ENCODE data around the gene NAV2. TPM values are rescaled to one million over a fixed set of nuclear protein-coding genes. Genes with fewer than 3 reads are reported as not detected.

NAV2 gene
- polyA plus RNA-seq, 1 donor (not counting 4 experiments of a cell fraction or from before 2014, with no cell fraction given) = 4.0 TPM

DNA sequence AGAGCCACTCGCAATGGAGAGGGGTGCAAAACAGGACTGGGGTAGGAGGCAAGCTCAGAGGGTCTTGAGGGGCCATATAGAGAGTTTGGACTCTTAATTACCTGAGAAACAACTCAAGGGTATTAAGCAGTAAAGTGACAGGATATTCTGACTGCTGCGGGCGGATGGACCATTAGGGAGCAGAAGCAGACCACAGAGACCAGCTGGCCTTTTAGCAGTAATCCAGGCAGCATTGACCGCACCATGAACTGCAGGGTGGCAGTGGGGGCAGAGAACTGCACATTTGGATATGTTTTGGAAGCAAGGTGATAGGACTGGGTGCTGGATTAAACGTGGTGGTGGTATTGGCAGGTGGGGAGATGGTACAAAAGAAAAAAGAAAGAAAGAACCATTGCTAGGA lies 322.3 kb downstream of the NAV2 start:
- H3K9me1 ChIP-seq (ENCODE audit: control insufficient read depth, extremely low read depth, insufficient read depth, low read length) = peaks cover 3% of the 10 kb centered on the region
- H3K4me2 ChIP-seq (ENCODE audit: control insufficient read depth, extremely low read depth, insufficient read depth, low read depth, low read length) = no peak overlapping the region
- peaks cover 38% of the 10 kb centered on the region for H3K4me1 ChIP-seq (ENCODE audit: control insufficient read depth, extremely low read depth, insufficient read depth, low read length)
- no peaks in the 10 kb centered on the region for H4K20me1 ChIP-seq (ENCODE audit: control insufficient read depth, extremely low read depth, insufficient read depth, low read length)
- H3K27me3 ChIP-seq (ENCODE audit: control insufficient read depth, extremely low read depth, insufficient read depth, low read length) = no peaks in the 10 kb centered on the region
- no peak overlapping the region for H3K9ac ChIP-seq (ENCODE audit: control insufficient read depth, extremely low read depth, insufficient read depth, low read length)
- H3K9me3 ChIP-seq (ENCODE audit: control insufficient read depth, low read depth, low read length) = no peaks in the 10 kb centered on the region
- no peak overlapping the region for H3K27ac ChIP-seq (ENCODE audit: control insufficient read depth, insufficient read depth, low read length)
- DNase-seq (ENCODE audit: low read depth, low spot score) (no peak), FAIRE-seq (no peak)
- H3K4me3 ChIP-seq (ENCODE audit: control insufficient read depth in 2 of 3, extremely low read depth in 1 of 3, insufficient read depth in 2 of 3, low read depth in 1 of 3, low read length in 3 of 3) = no peak overlapping the region
- TF ChIP-seq EZH2 (IDR thresholded peaks at IDR 0.05; ENCODE audit: low read length) (no peak), CTCF (optimal IDR thresholded peaks at IDR 0.05 in 1 of 3, IDR thresholded peaks at IDR 0.05 in 1 of 3, conservative IDR thresholded peaks at IDR 0.05 in 1 of 3; ENCODE audit: extremely low read depth in 1 of 3, insufficient read depth in 2 of 3, low read length in 3 of 3) (no peak)
- H2AFZ ChIP-seq (ENCODE audit: control insufficient read depth, low read length) = no peak overlapping the region
- no peaks in the 10 kb centered on the region for H3K79me2 ChIP-seq (ENCODE audit: control insufficient read depth, insufficient read depth, low read length)
- H3K36me3 ChIP-seq (ENCODE audit: control insufficient read depth in 2 of 2, extremely low read depth in 1 of 2, insufficient read depth in 2 of 2, low read length in 2 of 2) = peaks cover 0 to 2% of the 10 kb centered on the region in 2 experiments
- dilution Hi-C loops (cut with MboI; ENCODE audit: extremely low pct_ligation_motif_present, low sequenced_read_pairs) = no loop called here

- Histone ChIP-seq H3K4me2 (ENCODE audit: control insufficient read depth, extremely low read depth, insufficient read depth, low read depth, low read length) (peak overlapping the region; percentile 36), H3K79me2 (ENCODE audit: control insufficient read depth, insufficient read depth, low read length) (no peaks in the 10 kb centered on the region), H3K4me1 (ENCODE audit: control insufficient read depth, extremely low read depth, insufficient read depth, low read length) (peaks cover 38% of the 10 kb centered on the region), H3K27me3 (ENCODE audit: control insufficient read depth, extremely low read depth, insufficient read depth, low read length) (no peaks in the 10 kb centered on the region), H3K4me3 (ENCODE audit: control insufficient read depth in 2 of 3, extremely low read depth in 1 of 3, insufficient read depth in 2 of 3, low read depth in 1 of 3, low read length in 3 of 3) (no peak overlapping the region), H3K36me3 (ENCODE audit: control insufficient read depth in 2 of 2, extremely low read depth in 1 of 2, insufficient read depth in 2 of 2, low read length in 2 of 2) (peaks cover 2 to 3% of the 10 kb centered on the region in 2 experiments), H3K9me1 (ENCODE audit: control insufficient read depth, extremely low read depth, insufficient read depth, low read length) (peaks cover 3% of the 10 kb centered on the region), H3K27ac (ENCODE audit: control insufficient read depth, insufficient read depth, low read length) (no peak overlapping the region), H4K20me1 (ENCODE audit: control insufficient read depth, extremely low read depth, insufficient read depth, low read length) (no peaks in the 10 kb centered on the region), H2AFZ (ENCODE audit: control insufficient read depth, low read length) (no peak overlapping the region), H3K9ac (ENCODE audit: control insufficient read depth, extremely low read depth, insufficient read depth, low read length) (no peak overlapping the region), H3K9me3 (ENCODE audit: control insufficient read depth, low read depth, low read length) (no peaks in the 10 kb centered on the region)
- no peak for DNase-seq (ENCODE audit: low read depth, low spot score)
- no peak for FAIRE-seq
- TF ChIP-seq CTCF (optimal IDR thresholded peaks at IDR 0.05 in 1 of 3, IDR thresholded peaks at IDR 0.05 in 1 of 3, conservative IDR thresholded peaks at IDR 0.05 in 1 of 3; ENCODE audit: extremely low read depth in 1 of 3, insufficient read depth in 2 of 3, low read length in 3 of 3) = no peak
- TF ChIP-seq EZH2 (IDR thresholded peaks at IDR 0.05; ENCODE audit: low read length) = no peak
- dilution Hi-C loops (cut with MboI; ENCODE audit: extremely low pct_ligation_motif_present, low sequenced_read_pairs) = no loop called here
Measured at GRCh38 chr11:20035375-20035700, 322.7 kb downstream of the NAV2 start.
